MCF 10A (cell line): Measurements from ENCODE around the gene JMJD4. TPM values are rescaled to one million over a fixed set of nuclear protein-coding genes. Genes with fewer than 3 reads are reported as not detected.

Source experiments
- BruUV-seq: library from RNA; stranded (reverse); fragments of 400-500 nt; replicated peaks from 2 replicates; lab custom pipeline; 2021; lab: Mats Ljungman, UMichigan
- CTCF ChIA-PET: fragments of 300-600 bp; sonication (Branson Sonifier 250); formaldehyde crosslinking; extraction: SDS; loops from one replicate; lab custom pipeline; 2021; ENCODE audit warnings: antibody characterized with exemption, inconsistent platforms; lab: Yijun Ruan, JAX
- POLR2A ChIA-PET: fragments of 300-600, 350-650 bp; sonication (Branson Sonifier 250); formaldehyde crosslinking; extraction: SDS; loops from one replicate; lab custom pipeline; 2020; ENCODE audit warnings: antibody characterized with exemption, inconsistent platforms; lab: Yijun Ruan, JAX
- DNase-seq: peaks from one replicate; pipeline ENCODE4 v3.0.0-alpha.2; 2018; ENCODE audit not compliant: unreplicated experiment
- H3K27ac Mint-ChIP-seq: one replicate; pipeline ENCODE4 v1.8.0; 2022; ENCODE audit warnings: mild to moderate bottlenecking, low read depth, mixed read lengths; ENCODE audit not compliant: unreplicated experiment
- H3K27me3 Mint-ChIP-seq: one replicate; pipeline ENCODE4 v1.8.0; 2022; ENCODE audit warnings: mixed read lengths; ENCODE audit not compliant: insufficient read depth, unreplicated experiment
- H3K36me3 Mint-ChIP-seq: one replicate; pipeline ENCODE4 v1.8.0; 2022; ENCODE audit warnings: mild to moderate bottlenecking, moderate library complexity, mixed read lengths; ENCODE audit not compliant: insufficient read depth, unreplicated experiment
- H3K4me1 Mint-ChIP-seq: one replicate; pipeline ENCODE4 v1.8.0; 2022; ENCODE audit warnings: mixed read lengths; ENCODE audit not compliant: insufficient read depth, unreplicated experiment
- H3K4me3 Mint-ChIP-seq: one replicate; pipeline ENCODE4 v1.8.0; 2022; ENCODE audit warnings: mild to moderate bottlenecking, moderate library complexity, mixed read lengths; ENCODE audit not compliant: unreplicated experiment
- H3K9me3 Mint-ChIP-seq: one replicate; pipeline ENCODE4 v1.8.0; 2022; ENCODE audit warnings: mixed read lengths; ENCODE audit not compliant: unreplicated experiment
- CTCF ChIP-seq: fragments of 200-600 bp; IDR thresholded peaks from one replicate; pipeline ENCODE4 v1.8.0; 2022; ENCODE audit warnings: antibody characterized with exemption, mild to moderate bottlenecking; ENCODE audit not compliant: unreplicated experiment
- intact Hi-C: fragments of 100-400 bp; cut with micrococcal nuclease; formaldehyde crosslinking; loops from 2 replicates; pipeline ENCODE4 v1.14.1; 2022
- total RNA-seq: library from RNA; stranded (reverse); gene quantifications from 2 replicates; pipeline ENCODE4 v1.2.3, GENCODE V29; 2022

JMJD4 gene
- total RNA-seq, 1 experiment from 2014 or later: 43.2 TPM

DNA sequence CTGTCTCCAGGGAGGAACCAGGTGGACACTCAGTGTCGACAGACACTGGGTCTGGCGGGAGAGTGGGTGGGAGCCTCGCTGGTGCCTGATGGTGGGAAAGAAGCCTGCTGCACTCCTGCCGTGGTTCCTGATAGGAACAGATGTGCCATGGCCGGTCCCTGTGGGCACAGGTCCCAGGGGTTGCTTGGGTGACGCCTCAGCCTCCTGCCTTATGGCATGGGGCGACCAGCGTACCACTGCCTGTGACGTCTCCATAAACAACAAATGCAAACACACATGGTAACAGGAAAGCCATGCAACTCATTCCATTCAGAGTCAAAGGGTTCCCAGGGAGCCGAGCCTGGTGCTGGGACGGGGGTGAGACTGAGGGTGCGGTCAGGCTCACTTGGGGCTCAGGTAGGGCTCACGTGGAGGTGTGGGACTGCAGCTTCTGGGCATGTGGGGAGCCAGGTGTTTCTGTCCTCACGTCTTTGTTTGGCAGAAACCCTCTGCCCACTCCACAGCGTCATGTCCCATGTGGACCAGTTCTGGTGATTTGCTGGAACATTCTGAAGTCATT lies 34.9 kb upstream of the JMJD4 start:
- BruUV-seq: no TSS peak
- no peak for DNase-seq
- Mint-ChIP-seq H3K4me1 (peaks cover 21% of the 10 kb centered on the region), H3K27me3 (no peaks in the 10 kb centered on the region), H3K9me3 (no peaks in the 10 kb centered on the region), H3K36me3 (peaks cover 77% of the 10 kb centered on the region), H3K27ac (no peak overlapping the region), H3K4me3 (no peak overlapping the region)
- no peak for TF ChIP-seq CTCF
- intact Hi-C loops: no loop called here
- POLR2A ChIA-PET: no interaction called here
- CTCF ChIA-PET: interaction anchor here (0.6 kb wide), 1 partner anchor 440 kb away, joined by 3 read pairs; no protein-coding TSS in a partner anchor

DNA sequence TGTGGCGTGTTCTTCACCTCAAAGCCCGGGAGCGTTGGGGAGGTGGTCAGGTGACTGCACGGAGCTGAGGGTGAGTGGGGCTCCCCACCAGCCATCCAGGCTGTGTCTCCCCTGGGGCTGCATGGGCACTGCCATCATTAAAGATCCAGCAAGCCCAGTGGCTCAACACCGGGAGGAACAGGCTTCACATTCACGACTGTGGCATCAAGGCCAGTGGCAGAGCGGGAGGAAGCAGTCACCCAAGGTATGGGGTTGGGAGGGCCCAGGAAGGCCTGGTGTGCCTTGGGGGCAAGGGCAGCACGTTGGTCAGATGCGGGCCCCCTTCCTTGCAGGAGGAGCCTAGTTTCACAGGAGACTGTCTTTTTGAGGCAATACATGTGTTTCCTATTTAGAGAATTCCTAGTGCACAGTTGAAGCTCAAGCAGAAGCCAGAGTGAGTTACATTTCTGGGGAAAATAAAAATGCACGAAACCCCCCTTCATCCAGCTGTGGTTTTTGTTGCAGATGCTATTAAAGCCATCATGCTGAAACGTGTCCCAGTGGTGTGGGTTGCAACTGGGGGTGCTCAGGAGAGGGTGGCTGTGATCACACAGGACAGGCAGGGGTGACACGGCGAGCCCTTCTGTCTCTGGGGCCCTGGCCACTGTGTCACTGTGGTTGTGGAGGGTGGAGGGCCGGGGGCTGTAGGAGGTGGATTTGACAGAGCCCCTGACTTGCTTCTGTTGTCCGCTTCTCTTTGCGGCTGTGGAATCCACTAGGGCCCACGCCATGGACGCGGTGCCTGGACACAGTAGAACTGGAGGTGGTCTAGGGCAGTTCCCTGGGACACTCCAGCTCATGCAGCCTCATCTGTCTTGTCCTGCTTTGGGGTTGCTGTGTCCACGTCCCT lies 34.2 kb upstream of the JMJD4 start:
- TF ChIP-seq CTCF: no peak
- Mint-ChIP-seq H3K4me3 (no peak overlapping the region), H3K27ac (no peak overlapping the region), H3K27me3 (no peaks in the 10 kb centered on the region), H3K36me3 (peaks cover 77% of the 10 kb centered on the region), H3K4me1 (peaks cover 24% of the 10 kb centered on the region), H3K9me3 (no peaks in the 10 kb centered on the region)
- no peak for DNase-seq
- CTCF ChIA-PET: interaction anchor here (1.1 kb wide), 1 partner anchor 178 kb away, joined by 3 read pairs; no protein-coding TSS in a partner anchor
- no TSS peak for BruUV-seq
- intact Hi-C loops: no loop called here
- POLR2A ChIA-PET: no interaction called here

GRCh38 chr1:227768640-227769039 lies 33.5 kb upstream of the JMJD4 start:
- CTCF ChIA-PET: interaction anchor here (1.0 to 1.1 kb wide), 2 partner anchors 177 to 179 kb away, joined by 3 read pairs; no protein-coding TSS in a partner anchor
- Mint-ChIP-seq H3K4me3 (no peak overlapping the region), H3K27ac (no peak overlapping the region), H3K36me3 (peaks cover 72% of the 10 kb centered on the region), H3K9me3 (no peaks in the 10 kb centered on the region), H3K4me1 (peaks cover 30% of the 10 kb centered on the region), H3K27me3 (no peaks in the 10 kb centered on the region)
- no peak for TF ChIP-seq CTCF
- no peak for DNase-seq
- BruUV-seq: no TSS peak
- intact Hi-C loops: no loop called here
- POLR2A ChIA-PET: interaction anchor here (0.7 to 5.1 kb wide), 4 partner anchors 10 to 179 kb away, joined by 3 to 31 read pairs (median 3); partner anchors contain the start of genes JMJD4, SNAP47 and WNT9A

DNA sequence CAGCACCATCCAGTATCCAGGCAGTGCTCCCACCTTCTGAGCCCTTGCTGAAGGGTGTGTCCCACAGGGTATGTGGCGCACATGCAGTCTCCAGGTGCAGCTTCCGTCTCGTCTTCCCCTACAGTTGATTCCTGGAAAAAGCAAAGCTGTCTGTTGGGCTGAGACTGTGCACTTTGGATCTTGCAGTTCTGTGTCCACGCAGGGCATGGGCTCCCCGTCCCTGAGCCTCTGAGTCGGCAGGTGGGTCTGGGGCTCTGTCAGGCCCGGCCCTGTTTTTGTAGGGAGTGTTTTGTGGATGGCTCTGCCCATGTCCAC lies 33.0 kb upstream of the JMJD4 start:
- ChIA-PET POLR2A (interaction anchor here (0.5 to 5.1 kb wide), 6 partner anchors 11 to 1886 kb away, joined by 3 to 31 read pairs (median 3); partner anchors contain the start of genes JMJD4, SNAP47, TMEM63A and WNT9A), CTCF (interaction anchor here (1.0 kb wide), 1 partner anchor 178 kb away, joined by 3 read pairs; no protein-coding TSS in a partner anchor)
- intact Hi-C loops: no loop called here
- peaks cover 69% of the 10 kb centered on the region for H3K36me3 Mint-ChIP-seq
- DNase-seq: no peak
- H3K27ac Mint-ChIP-seq: no peak overlapping the region
- H3K9me3 Mint-ChIP-seq: no peaks in the 10 kb centered on the region
- no TSS peak for BruUV-seq
- H3K4me3 Mint-ChIP-seq: no peak overlapping the region
- no peaks in the 10 kb centered on the region for H3K27me3 Mint-ChIP-seq
- TF ChIP-seq CTCF: no peak
- H3K4me1 Mint-ChIP-seq: peaks cover 36% of the 10 kb centered on the region
